ENCODE measurements around the gene ROCK2. TPM values are rescaled to one million over a fixed set of nuclear protein-coding genes. Genes with fewer than 3 reads are reported as not detected.

ROCK2 gene
- total RNA-seq, 1 experiment from 2014 or later, result 25.9 TPM

DNA sequence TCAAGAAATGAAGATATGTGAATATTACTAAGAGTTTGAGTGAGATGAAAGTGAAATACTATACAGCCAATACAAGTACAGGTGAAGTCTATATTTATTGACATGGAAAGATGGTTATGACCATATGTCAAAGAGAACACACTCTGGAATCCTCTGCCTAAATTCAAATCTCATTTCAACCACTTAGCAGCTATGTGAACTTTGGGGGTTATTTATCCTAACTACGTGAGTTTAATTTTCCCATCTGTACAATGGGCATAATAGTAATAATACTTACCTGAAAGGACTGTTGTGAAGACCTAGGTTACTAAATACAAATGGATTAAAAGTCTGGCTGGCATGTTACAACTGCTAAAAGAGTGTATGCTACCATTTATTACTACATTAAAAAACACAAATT is 79.6 kb downstream of the ROCK2 start (continued):
- TF ChIP-seq ZNF281 (CRISPR knock-in tag; IDR thresholded peaks at IDR 0.05) (no peak), CREM (CRISPR knock-in tag; IDR thresholded peaks at IDR 0.05) (no peak), HMGA2 (CRISPR knock-in tag; IDR thresholded peaks at IDR 0.05) (no peak), ZNF416 (CRISPR knock-in tag; IDR thresholded peaks at IDR 0.05) (no peak)
- TF ChIP-seq, protein P1, sequence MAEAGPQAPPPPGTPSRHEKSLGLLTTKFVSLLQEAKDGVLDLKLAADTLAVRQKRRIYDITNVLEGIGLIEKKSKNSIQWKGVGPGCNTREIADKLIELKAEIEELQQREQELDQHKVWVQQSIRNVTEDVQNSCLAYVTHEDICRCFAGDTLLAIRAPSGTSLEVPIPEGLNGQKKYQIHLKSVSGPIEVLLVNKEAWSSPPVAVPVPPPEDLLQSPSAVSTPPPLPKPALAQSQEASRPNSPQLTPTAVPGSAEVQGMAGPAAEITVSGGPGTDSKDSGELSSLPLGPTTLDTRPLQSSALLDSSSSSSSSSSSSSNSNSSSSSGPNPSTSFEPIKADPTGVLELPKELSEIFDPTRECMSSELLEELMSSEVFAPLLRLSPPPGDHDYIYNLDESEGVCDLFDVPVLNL (CRISPR knock-in tag; IDR thresholded peaks at IDR 0.05; ENCODE audit: borderline replicate concordance, low read depth), result no peak

- ChIA-PET CTCF (interaction anchor here (0.7 kb wide), 1 partner anchor 43 kb away, joined by 3 read pairs; no protein-coding TSS in a partner anchor), POLR2A (no interaction called here)
- Mint-ChIP-seq H3K4me3 (no peak overlapping the region), H3K9me3 (no peaks in the 10 kb centered on the region), H3K36me3 (peaks cover 2% of the 10 kb centered on the region; the same call in 1 of the 2 replicates), H3K27ac (no peak overlapping the region), H3K4me1 (no peaks in the 10 kb centered on the region), H3K27me3 (ENCODE audit: low read depth) (no peaks in the 10 kb centered on the region)
- DNase-seq (ENCODE audit: low spot score) (no peak), ATAC-seq (no peak)
- TF ChIP-seq ZBTB21 (CRISPR knock-in tag; IDR thresholded peaks at IDR 0.05; ENCODE audit: borderline replicate concordance), result no peak
Observed at GRCh38 chr2:11264007-11264406, 80.4 kb downstream of the ROCK2 start.

DNA sequence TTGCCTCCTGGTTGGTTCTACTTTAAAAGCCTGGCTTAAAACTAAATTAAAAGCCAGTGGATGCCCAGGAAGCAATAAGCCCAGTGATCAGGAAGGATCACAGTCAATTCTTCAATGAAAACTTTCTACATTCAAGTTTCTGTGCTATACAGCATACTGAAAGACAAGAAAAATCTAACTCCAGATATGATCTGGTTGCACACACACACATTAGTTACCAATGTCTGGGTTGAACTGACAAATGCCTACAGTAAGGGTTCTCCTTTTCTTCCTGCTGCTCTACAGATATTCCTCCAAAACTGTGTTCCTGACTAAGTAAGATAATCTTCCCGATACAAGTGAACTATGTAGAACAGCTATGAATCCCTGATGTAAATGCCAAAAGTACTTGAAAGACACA is 81.3 kb downstream of the ROCK2 start:
- CTCF ChIA-PET, result no interaction called here
- Mint-ChIP-seq H3K4me1 (no peaks in the 10 kb centered on the region), H3K27ac (no peak overlapping the region), H3K27me3 (ENCODE audit: low read depth) (no peaks in the 10 kb centered on the region), H3K36me3 (peaks cover 2% of the 10 kb centered on the region; the same call in 1 of the 2 replicates), H3K9me3 (no peaks in the 10 kb centered on the region), H3K4me3 (no peak overlapping the region)
- no peak for ATAC-seq
- POLR2A ChIA-PET, result no interaction called here
- no peak for DNase-seq (ENCODE audit: low spot score)
- no peak for TF ChIP-seq FOXJ3 (CRISPR knock-in tag; IDR thresholded peaks at IDR 0.05; ENCODE audit: borderline replicate concordance)
- no peak for TF ChIP-seq NFYB (CRISPR knock-in tag; conservative IDR thresholded peaks at IDR 0.05; ENCODE audit: low read depth)
- TF ChIP-seq, protein P2, sequence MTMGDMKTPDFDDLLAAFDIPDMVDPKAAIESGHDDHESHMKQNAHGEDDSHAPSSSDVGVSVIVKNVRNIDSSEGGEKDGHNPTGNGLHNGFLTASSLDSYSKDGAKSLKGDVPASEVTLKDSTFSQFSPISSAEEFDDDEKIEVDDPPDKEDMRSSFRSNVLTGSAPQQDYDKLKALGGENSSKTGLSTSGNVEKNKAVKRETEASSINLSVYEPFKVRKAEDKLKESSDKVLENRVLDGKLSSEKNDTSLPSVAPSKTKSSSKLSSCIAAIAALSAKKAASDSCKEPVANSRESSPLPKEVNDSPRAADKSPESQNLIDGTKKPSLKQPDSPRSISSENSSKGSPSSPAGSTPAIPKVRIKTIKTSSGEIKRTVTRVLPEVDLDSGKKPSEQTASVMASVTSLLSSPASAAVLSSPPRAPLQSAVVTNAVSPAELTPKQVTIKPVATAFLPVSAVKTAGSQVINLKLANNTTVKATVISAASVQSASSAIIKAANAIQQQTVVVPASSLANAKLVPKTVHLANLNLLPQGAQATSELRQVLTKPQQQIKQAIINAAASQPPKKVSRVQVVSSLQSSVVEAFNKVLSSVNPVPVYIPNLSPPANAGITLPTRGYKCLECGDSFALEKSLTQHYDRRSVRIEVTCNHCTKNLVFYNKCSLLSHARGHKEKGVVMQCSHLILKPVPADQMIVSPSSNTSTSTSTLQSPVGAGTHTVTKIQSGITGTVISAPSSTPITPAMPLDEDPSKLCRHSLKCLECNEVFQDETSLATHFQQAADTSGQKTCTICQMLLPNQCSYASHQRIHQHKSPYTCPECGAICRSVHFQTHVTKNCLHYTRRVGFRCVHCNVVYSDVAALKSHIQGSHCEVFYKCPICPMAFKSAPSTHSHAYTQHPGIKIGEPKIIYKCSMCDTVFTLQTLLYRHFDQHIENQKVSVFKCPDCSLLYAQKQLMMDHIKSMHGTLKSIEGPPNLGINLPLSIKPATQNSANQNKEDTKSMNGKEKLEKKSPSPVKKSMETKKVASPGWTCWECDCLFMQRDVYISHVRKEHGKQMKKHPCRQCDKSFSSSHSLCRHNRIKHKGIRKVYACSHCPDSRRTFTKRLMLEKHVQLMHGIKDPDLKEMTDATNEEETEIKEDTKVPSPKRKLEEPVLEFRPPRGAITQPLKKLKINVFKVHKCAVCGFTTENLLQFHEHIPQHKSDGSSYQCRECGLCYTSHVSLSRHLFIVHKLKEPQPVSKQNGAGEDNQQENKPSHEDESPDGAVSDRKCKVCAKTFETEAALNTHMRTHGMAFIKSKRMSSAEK (CRISPR knock-in tag; IDR thresholded peaks at IDR 0.05; ENCODE audit: borderline replicate concordance), result no peak
- no peak for TF ChIP-seq ZNF232 (CRISPR knock-in tag; IDR thresholded peaks at IDR 0.05)
- TF ChIP-seq, protein P1 (CRISPR knock-in tag; IDR thresholded peaks at IDR 0.05; ENCODE audit: borderline replicate concordance, low read depth), result no peak
- no peak for TF ChIP-seq E2F5 (CRISPR knock-in tag; IDR thresholded peaks at IDR 0.05)
- TF ChIP-seq ZNF263 (CRISPR knock-in tag; IDR thresholded peaks at IDR 0.05; ENCODE audit: low read depth), result no peak
- TF ChIP-seq CDX4 (CRISPR knock-in tag; IDR thresholded peaks at IDR 0.05; ENCODE audit: borderline replicate concordance), result no peak
- TF ChIP-seq FOXP1 (CRISPR knock-in tag; IDR thresholded peaks at IDR 0.05; ENCODE audit: borderline replicate concordance), result no peak
- TF ChIP-seq NFATC4 (CRISPR knock-in tag; IDR thresholded peaks at IDR 0.05), result no peak
- TF ChIP-seq, protein P3, sequence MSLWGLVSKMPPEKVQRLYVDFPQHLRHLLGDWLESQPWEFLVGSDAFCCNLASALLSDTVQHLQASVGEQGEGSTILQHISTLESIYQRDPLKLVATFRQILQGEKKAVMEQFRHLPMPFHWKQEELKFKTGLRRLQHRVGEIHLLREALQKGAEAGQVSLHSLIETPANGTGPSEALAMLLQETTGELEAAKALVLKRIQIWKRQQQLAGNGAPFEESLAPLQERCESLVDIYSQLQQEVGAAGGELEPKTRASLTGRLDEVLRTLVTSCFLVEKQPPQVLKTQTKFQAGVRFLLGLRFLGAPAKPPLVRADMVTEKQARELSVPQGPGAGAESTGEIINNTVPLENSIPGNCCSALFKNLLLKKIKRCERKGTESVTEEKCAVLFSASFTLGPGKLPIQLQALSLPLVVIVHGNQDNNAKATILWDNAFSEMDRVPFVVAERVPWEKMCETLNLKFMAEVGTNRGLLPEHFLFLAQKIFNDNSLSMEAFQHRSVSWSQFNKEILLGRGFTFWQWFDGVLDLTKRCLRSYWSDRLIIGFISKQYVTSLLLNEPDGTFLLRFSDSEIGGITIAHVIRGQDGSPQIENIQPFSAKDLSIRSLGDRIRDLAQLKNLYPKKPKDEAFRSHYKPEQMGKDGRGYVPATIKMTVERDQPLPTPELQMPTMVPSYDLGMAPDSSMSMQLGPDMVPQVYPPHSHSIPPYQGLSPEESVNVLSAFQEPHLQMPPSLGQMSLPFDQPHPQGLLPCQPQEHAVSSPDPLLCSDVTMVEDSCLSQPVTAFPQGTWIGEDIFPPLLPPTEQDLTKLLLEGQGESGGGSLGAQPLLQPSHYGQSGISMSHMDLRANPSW (CRISPR knock-in tag; conservative IDR thresholded peaks at IDR 0.05; ENCODE audit: low read depth), result no peak
- no peak for TF ChIP-seq JUN (CRISPR knock-in tag; IDR thresholded peaks at IDR 0.05)
- no peak for TF ChIP-seq EMX1 (CRISPR knock-in tag; IDR thresholded peaks at IDR 0.05)
- no peak for TF ChIP-seq SMAD3 (CRISPR knock-in tag; IDR thresholded peaks at IDR 0.05; ENCODE audit: borderline replicate concordance)
- no peak for TF ChIP-seq RELA (CRISPR knock-in tag; IDR thresholded peaks at IDR 0.05; ENCODE audit: borderline replicate concordance)

All from WTC11 (cell line).